ENCODE measurements around the gene TEX14.
A peak's percentile ranks its signal among the peaks of the same experiment; 100 is the strongest.

The TEX14 gene

GRCh38 chr17:58648236-58648635 is 43.6 kb downstream of the TEX14 start:
- Mint-ChIP-seq H3K4me3 (no peak overlapping the region), H3K36me3 (no peaks in the 10 kb centered on the region), H3K4me1 (no peaks in the 10 kb centered on the region), H3K9me3 (no peaks in the 10 kb centered on the region), H3K27me3 (no peaks in the 10 kb centered on the region), H3K27ac (no peak overlapping the region)
- ATAC-seq (ENCODE audit: low read depth) (no peak), DNase-seq (ENCODE audit: low spot score in 2 of 2) (no peak)

GRCh38 chr17:58643147-58643546 is 48.7 kb downstream of the TEX14 start:
- Mint-ChIP-seq H3K36me3 (no peaks in the 10 kb centered on the region), H3K4me1 (no peaks in the 10 kb centered on the region), H3K4me3 (no peak overlapping the region), H3K9me3 (no peaks in the 10 kb centered on the region), H3K27me3 (no peaks in the 10 kb centered on the region), H3K27ac (no peak overlapping the region)
- DNase-seq (ENCODE audit: low spot score in 2 of 2), result no peak
- no peak for ATAC-seq (ENCODE audit: low read depth)

GRCh38 chr17:58641887-58642311 is 49.9 kb downstream of the TEX14 start:
- Mint-ChIP-seq H3K27ac (no peak overlapping the region), H3K36me3 (no peaks in the 10 kb centered on the region), H3K9me3 (no peaks in the 10 kb centered on the region), H3K4me3 (no peak overlapping the region), H3K4me1 (no peaks in the 10 kb centered on the region), H3K27me3 (no peaks in the 10 kb centered on the region)
- no peak for ATAC-seq (ENCODE audit: low read depth)
- no peak for DNase-seq (ENCODE audit: low spot score in 2 of 2)

GRCh38 chr17:58640202-58640601 is 51.6 kb downstream of the TEX14 start:
- Mint-ChIP-seq H3K27ac (no peak overlapping the region), H3K4me1 (no peaks in the 10 kb centered on the region), H3K4me3 (no peak overlapping the region), H3K36me3 (no peaks in the 10 kb centered on the region), H3K9me3 (no peaks in the 10 kb centered on the region), H3K27me3 (no peaks in the 10 kb centered on the region)
- ATAC-seq (ENCODE audit: low read depth) (no peak), DNase-seq (ENCODE audit: low spot score in 2 of 2) (no peak)

- Mint-ChIP-seq H3K36me3 (no peaks in the 10 kb centered on the region), H3K4me1 (no peaks in the 10 kb centered on the region), H3K27me3 (no peaks in the 10 kb centered on the region), H3K27ac (no peak overlapping the region), H3K9me3 (no peaks in the 10 kb centered on the region), H3K4me3 (no peak overlapping the region)
- DNase-seq (ENCODE audit: low spot score in 2 of 2) (no peak), ATAC-seq (ENCODE audit: low read depth) (no peak)
Observed at GRCh38 chr17:58639681-58640080, 52.2 kb downstream of the TEX14 start.

GRCh38 chr17:58637011-58637570 is 54.8 kb downstream of the TEX14 start:
- Mint-ChIP-seq H3K36me3 (no peaks in the 10 kb centered on the region), H3K27me3 (no peaks in the 10 kb centered on the region), H3K27ac (no peak overlapping the region), H3K4me3 (no peak overlapping the region), H3K9me3 (no peaks in the 10 kb centered on the region), H3K4me1 (peaks cover 4% of the 10 kb centered on the region)
- ATAC-seq (ENCODE audit: low read depth) (no peak), DNase-seq (ENCODE audit: low spot score in 2 of 2) (no peak)

- no peaks in the 10 kb centered on the region for H3K36me3 Mint-ChIP-seq
- H3K4me1 Mint-ChIP-seq, result peaks cover 7% of the 10 kb centered on the region
- peak overlapping the region; percentile 46 for H3K4me3 Mint-ChIP-seq
- H3K27me3 Mint-ChIP-seq, result no peaks in the 10 kb centered on the region
- H3K9me3 Mint-ChIP-seq, result no peaks in the 10 kb centered on the region
- ATAC-seq (ENCODE audit: low read depth) (no peak), DNase-seq (ENCODE audit: low spot score in 2 of 2) (no peak)
- no peak overlapping the region for H3K27ac Mint-ChIP-seq
Observed at GRCh38 chr17:58632324-58633314, 59.2 kb downstream of the TEX14 start.

GRCh38 chr17:58631523-58632323 is 60.1 kb downstream of the TEX14 start:
- H3K4me1 Mint-ChIP-seq, result peaks cover 9% of the 10 kb centered on the region
- H3K4me3 Mint-ChIP-seq, result no peak overlapping the region
- DNase-seq (ENCODE audit: low spot score in 2 of 2) (peak; percentile 91 to 93), ATAC-seq (ENCODE audit: low read depth) (peak; percentile 86)
- H3K36me3 Mint-ChIP-seq, result no peaks in the 10 kb centered on the region
- no peaks in the 10 kb centered on the region for H3K27me3 Mint-ChIP-seq
- H3K27ac Mint-ChIP-seq, result no peak overlapping the region
- no peaks in the 10 kb centered on the region for H3K9me3 Mint-ChIP-seq

GRCh38 chr17:58630883-58631522 is 60.8 kb downstream of the TEX14 start:
- peak in 1 of 2 donors; percentile 29 for DNase-seq (ENCODE audit: low spot score in 2 of 2)
- H3K36me3 Mint-ChIP-seq, result no peaks in the 10 kb centered on the region
- peaks cover 9% of the 10 kb centered on the region for H3K4me1 Mint-ChIP-seq
- H3K27ac Mint-ChIP-seq, result no peak overlapping the region
- H3K4me3 Mint-ChIP-seq, result peak overlapping the region; percentile 39
- no peaks in the 10 kb centered on the region for H3K27me3 Mint-ChIP-seq
- H3K9me3 Mint-ChIP-seq, result no peaks in the 10 kb centered on the region
- ATAC-seq (ENCODE audit: low read depth), result no peak

GRCh38 chr17:58626905-58627304 is 64.9 kb downstream of the TEX14 start:
- ATAC-seq (ENCODE audit: low read depth) (no peak), DNase-seq (ENCODE audit: low spot score in 2 of 2) (no peak)
- peaks cover 6% of the 10 kb centered on the region for H3K4me1 Mint-ChIP-seq
- H3K27ac Mint-ChIP-seq, result no peak overlapping the region
- H3K9me3 Mint-ChIP-seq, result no peaks in the 10 kb centered on the region
- H3K27me3 Mint-ChIP-seq, result no peaks in the 10 kb centered on the region
- H3K36me3 Mint-ChIP-seq, result no peaks in the 10 kb centered on the region
- no peak overlapping the region for H3K4me3 Mint-ChIP-seq

- peaks cover 2% of the 10 kb centered on the region for H3K4me1 Mint-ChIP-seq
- H3K27me3 Mint-ChIP-seq, result no peaks in the 10 kb centered on the region
- H3K9me3 Mint-ChIP-seq, result no peaks in the 10 kb centered on the region
- no peak for ATAC-seq (ENCODE audit: low read depth)
- H3K4me3 Mint-ChIP-seq, result no peak overlapping the region
- no peaks in the 10 kb centered on the region for H3K36me3 Mint-ChIP-seq
- DNase-seq (ENCODE audit: low spot score in 2 of 2), result no peak
- no peak overlapping the region for H3K27ac Mint-ChIP-seq
Observed at GRCh38 chr17:58624751-58625150, 67.1 kb downstream of the TEX14 start.

- ATAC-seq (ENCODE audit: low read depth) (peak; percentile 27), DNase-seq (ENCODE audit: low spot score in 2 of 2) (no peak)
Observed at GRCh38 chr17:58621174-58621573, 70.7 kb downstream of the TEX14 start.

GRCh38 chr17:58618336-58618735 is 73.5 kb downstream of the TEX14 start:
- no peak for DNase-seq (ENCODE audit: low spot score in 2 of 2)
- Mint-ChIP-seq H3K36me3 (no peaks in the 10 kb centered on the region), H3K27ac (no peak overlapping the region)

More at GRCh38 chr17:58621174-58621573, 70.7 kb downstream of the TEX14 start:
- Mint-ChIP-seq H3K4me3 (no peak overlapping the region), H3K36me3 (no peaks in the 10 kb centered on the region), H3K27ac (no peak overlapping the region), H3K9me3 (no peaks in the 10 kb centered on the region), H3K27me3 (no peaks in the 10 kb centered on the region), H3K4me1 (no peaks in the 10 kb centered on the region)

More at GRCh38 chr17:58618336-58618735, 73.5 kb downstream of the TEX14 start:
- Mint-ChIP-seq H3K9me3 (no peaks in the 10 kb centered on the region), H3K4me1 (peaks cover 7% of the 10 kb centered on the region), H3K27me3 (no peaks in the 10 kb centered on the region), H3K4me3 (no peak overlapping the region)
- no peak for ATAC-seq (ENCODE audit: low read depth)
